ENCODE measurements around the gene TNS3. TPM values are rescaled to one million over a fixed set of nuclear protein-coding genes. Genes with fewer than 3 reads are reported as not detected.

TNS3 gene
- total RNA-seq, 1 donor from 2014 or later = 92.9 TPM

GRCh38 chr7:47384755-47385535 lies 197.0 kb downstream of the TNS3 start:
- no peak for FAIRE-seq
- peaks cover 2% of the 10 kb centered on the region for H3K79me2 ChIP-seq (ENCODE audit: insufficient read depth, low read length)
- no peak overlapping the region for H3K4me3 ChIP-seq (ENCODE audit: insufficient read depth, low read depth, low read length)
- peaks cover 98% of the 10 kb centered on the region for H4K20me1 ChIP-seq (ENCODE audit: insufficient read depth, low read length)
- no peak overlapping the region for H3K27ac ChIP-seq (ENCODE audit: low read depth, low read length)
- H3K9me3 Mint-ChIP-seq (ENCODE audit: unreplicated experiment) = peaks cover 3% of the 10 kb centered on the region
- DNase-seq (ENCODE audit: low read depth) = no peak
- peaks cover 39% of the 10 kb centered on the region for H3K4me1 Mint-ChIP-seq (ENCODE audit: low read depth, unreplicated experiment)
- H3K36me3 ChIP-seq (ENCODE audit: insufficient read depth, low read length) = peaks cover 5% of the 10 kb centered on the region
- no peak overlapping the region for H3K27ac Mint-ChIP-seq (ENCODE audit: unreplicated experiment)
- H3K27me3 ChIP-seq (ENCODE audit: insufficient read depth, low read length) = no peaks in the 10 kb centered on the region
- H3K27me3 Mint-ChIP-seq (ENCODE audit: low read depth, unreplicated experiment) = no peaks in the 10 kb centered on the region
- no peak overlapping the region for H3K4me2 ChIP-seq (ENCODE audit: low read length)
- peaks cover 16% of the 10 kb centered on the region for H3K4me1 ChIP-seq (ENCODE audit: insufficient read depth, low read length)
- no peak for TF ChIP-seq EZH2 (IDR thresholded peaks at IDR 0.05; ENCODE audit: insufficient read depth, low read length)
- TF ChIP-seq, protein P1, sequence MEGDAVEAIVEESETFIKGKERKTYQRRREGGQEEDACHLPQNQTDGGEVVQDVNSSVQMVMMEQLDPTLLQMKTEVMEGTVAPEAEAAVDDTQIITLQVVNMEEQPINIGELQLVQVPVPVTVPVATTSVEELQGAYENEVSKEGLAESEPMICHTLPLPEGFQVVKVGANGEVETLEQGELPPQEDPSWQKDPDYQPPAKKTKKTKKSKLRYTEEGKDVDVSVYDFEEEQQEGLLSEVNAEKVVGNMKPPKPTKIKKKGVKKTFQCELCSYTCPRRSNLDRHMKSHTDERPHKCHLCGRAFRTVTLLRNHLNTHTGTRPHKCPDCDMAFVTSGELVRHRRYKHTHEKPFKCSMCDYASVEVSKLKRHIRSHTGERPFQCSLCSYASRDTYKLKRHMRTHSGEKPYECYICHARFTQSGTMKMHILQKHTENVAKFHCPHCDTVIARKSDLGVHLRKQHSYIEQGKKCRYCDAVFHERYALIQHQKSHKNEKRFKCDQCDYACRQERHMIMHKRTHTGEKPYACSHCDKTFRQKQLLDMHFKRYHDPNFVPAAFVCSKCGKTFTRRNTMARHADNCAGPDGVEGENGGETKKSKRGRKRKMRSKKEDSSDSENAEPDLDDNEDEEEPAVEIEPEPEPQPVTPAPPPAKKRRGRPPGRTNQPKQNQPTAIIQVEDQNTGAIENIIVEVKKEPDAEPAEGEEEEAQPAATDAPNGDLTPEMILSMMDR (IDR thresholded peaks at IDR 0.05; ENCODE audit: insufficient read depth, low read depth, low read length) = no peak
- peaks cover 30% of the 10 kb centered on the region for H3K36me3 Mint-ChIP-seq (ENCODE audit: low read depth, unreplicated experiment)
- H2AFZ ChIP-seq (ENCODE audit: low read depth, low read length) = no peak overlapping the region
- no peak overlapping the region for H3K4me3 Mint-ChIP-seq (ENCODE audit: unreplicated experiment)
- no peaks in the 10 kb centered on the region for H3K9me3 ChIP-seq (ENCODE audit: insufficient read depth, low read depth, low read length)
- no peak overlapping the region for H3K9ac ChIP-seq (ENCODE audit: low read length)

- H3K9me3 Mint-ChIP-seq (ENCODE audit: unreplicated experiment) = peaks cover 3% of the 10 kb centered on the region
- Histone ChIP-seq H3K27ac (ENCODE audit: low read depth, low read length) (no peak overlapping the region), H4K20me1 (ENCODE audit: insufficient read depth, low read length) (peaks cover 97% of the 10 kb centered on the region), H3K36me3 (ENCODE audit: insufficient read depth, low read length) (peaks cover 5% of the 10 kb centered on the region), H3K79me2 (ENCODE audit: insufficient read depth, low read length) (peaks cover 2% of the 10 kb centered on the region), H3K4me1 (ENCODE audit: insufficient read depth, low read length) (peaks cover 22% of the 10 kb centered on the region), H3K9ac (ENCODE audit: low read length) (no peak overlapping the region), H3K4me2 (ENCODE audit: low read length) (no peak overlapping the region), H2AFZ (ENCODE audit: low read depth, low read length) (no peak overlapping the region), H3K27me3 (ENCODE audit: insufficient read depth, low read length) (no peaks in the 10 kb centered on the region), H3K4me3 (ENCODE audit: insufficient read depth, low read depth, low read length) (no peak overlapping the region), H3K9me3 (ENCODE audit: insufficient read depth, low read depth, low read length) (no peaks in the 10 kb centered on the region)
- no peak for TF ChIP-seq EZH2 (IDR thresholded peaks at IDR 0.05; ENCODE audit: insufficient read depth, low read length)
- TF ChIP-seq, protein P1 (IDR thresholded peaks at IDR 0.05; ENCODE audit: insufficient read depth, low read depth, low read length) = no peak
- FAIRE-seq = no peak
- no peak for DNase-seq (ENCODE audit: low read depth)
- H3K27me3 Mint-ChIP-seq (ENCODE audit: low read depth, unreplicated experiment) = no peaks in the 10 kb centered on the region
- peak overlapping the region; percentile 59 for H3K27ac Mint-ChIP-seq (ENCODE audit: unreplicated experiment)
- peaks cover 24% of the 10 kb centered on the region for H3K36me3 Mint-ChIP-seq (ENCODE audit: low read depth, unreplicated experiment)
- H3K4me3 Mint-ChIP-seq (ENCODE audit: unreplicated experiment) = no peak overlapping the region
- peaks cover 49% of the 10 kb centered on the region for H3K4me1 Mint-ChIP-seq (ENCODE audit: low read depth, unreplicated experiment)
These were observed 198.0 kb downstream of the TNS3 start for GRCh38 chr7:47383696-47384445.
